CD4-positive, alpha-beta T cell (primary cell): ENCODE results near the gene SENP6. TPM values are rescaled to one million over a fixed set of nuclear protein-coding genes. Genes with fewer than 3 reads are reported as not detected.
A peak's percentile ranks its signal among the peaks of the same experiment; 100 is the strongest.

Experiments
- ATAC-seq: fragments of 200-7000 bp; cut with Tn5 transposase; one replicate; pipeline ENCODE4 v1.10.0; 2022; ENCODE audit warnings: mild to moderate bottlenecking; ENCODE audit not compliant: poor library complexity
- CTCF ChIA-PET: fragments of 350-600 bp; sonication (Branson Sonifier 250); formaldehyde crosslinking; loops from one replicate; lab custom pipeline; 2021; ENCODE audit warnings: antibody characterized with exemption, inconsistent platforms; lab: Charles Lee
- POLR2A ChIA-PET: fragments of 350-600 bp; sonication (Branson Sonifier 250); formaldehyde crosslinking; loops from one replicate; lab custom pipeline; 2021; ENCODE audit warnings: antibody characterized with exemption, inconsistent platforms; lab: Charles Lee
- DNase-seq, 14 experiments: peaks; one replicate each; pipeline ENCODE4 v3.0.0-alpha.2; 2013 to 2020; ENCODE audit warnings: mixed read lengths in 2 of 14
- H3K27ac ChIP-seq, 2 donors: one replicate each; pipeline versions ENCODE4 v1.5.1 to v1.7.0; 2013; ENCODE audit warnings: low read length in 2 of 2, low read depth in 1 of 2, mild to moderate bottlenecking in 1 of 2
- H3K27me3 ChIP-seq, 2 experiments: 1 replicate in 1 of 2; 2 replicates in 1 of 2; pipeline versions ENCODE4 v1.6.1 to v1.7.0; 2013; ENCODE audit warnings: low read length in 2 of 2, control low read depth in 1 of 2, mild to moderate bottlenecking in 1 of 2, moderate library complexity in 1 of 2; ENCODE audit not compliant: insufficient read depth in 2 of 2, control insufficient read depth in 1 of 2
- H3K36me3 ChIP-seq: one replicate; pipeline ENCODE4 v1.6.1; 2013; ENCODE audit warnings: low read length, control low read depth; ENCODE audit not compliant: insufficient read depth
- H3K4me1 ChIP-seq: one replicate; pipeline ENCODE4 v1.6.1; 2013; ENCODE audit warnings: low read length, control low read depth; ENCODE audit not compliant: insufficient read depth
- H3K4me3 ChIP-seq: one replicate; pipeline ENCODE4 v1.5.1; 2013; ENCODE audit warnings: mild to moderate bottlenecking, low read length, moderate library complexity
- H3K9me3 ChIP-seq, 2 experiments: 1 replicate in 1 of 2; 2 replicates in 1 of 2; pipeline versions ENCODE4 v1.6.1 to v1.7.0; 2013; ENCODE audit warnings: low read length in 2 of 2, mild to moderate bottlenecking in 2 of 2, control low read depth in 1 of 2, moderate library complexity in 1 of 2; ENCODE audit not compliant: control insufficient read depth in 1 of 2, insufficient read depth in 1 of 2
- H3K27ac Mint-ChIP-seq: one replicate; pipeline ENCODE4 v1.8.0; 2020; ENCODE audit warnings: mixed read lengths
- H3K27me3 Mint-ChIP-seq: one replicate; pipeline ENCODE4 v1.8.0; 2021; ENCODE audit warnings: mixed read lengths
- H3K36me3 Mint-ChIP-seq: one replicate; pipeline ENCODE4 v1.8.0; 2021; ENCODE audit warnings: low read depth, mixed read lengths
- H3K4me1 Mint-ChIP-seq: one replicate; pipeline ENCODE4 v1.8.0; 2021; ENCODE audit warnings: low read depth, mixed read lengths
- H3K4me3 Mint-ChIP-seq: one replicate; pipeline ENCODE4 v1.8.0; 2020; ENCODE audit warnings: mild to moderate bottlenecking, mixed read lengths
- H3K9me3 Mint-ChIP-seq: one replicate; pipeline ENCODE4 v1.8.0; 2020; ENCODE audit warnings: mixed read lengths
- CTCF ChIP-seq: fragments of 200-600 bp; IDR thresholded peaks from one replicate; pipeline ENCODE4 v1.8.0; 2022; ENCODE audit warnings: antibody characterized with exemption, mild to moderate bottlenecking
- intact Hi-C, 2 experiments: fragments of 100-400 bp; cut with DNase I in 1 of 2; cut with micrococcal nuclease in 1 of 2; formaldehyde crosslinking; loops; one replicate each; pipeline versions ENCODE4 v1.15.1 to v1.9.0; 2023 to 2025; cut with DNase I, micrococcal nuclease
- polyA plus RNA-seq, 2 donors: library from polyadenylated mRNA; unstranded; fragments of 120-200 nt; gene quantifications; one replicate each; pipeline ENCODE4 v1.2.1, GENCODE V29; 2013
- total RNA-seq, 174 experiments: library from RNA in 2 of 174; stranded (reverse) in 2 of 174; gene quantifications; one replicate each; pipeline ENCODE4 v1.2.3 and lab custom pipeline; 2021 to 2026

The SENP6 gene
- total RNA-seq (10 to 100 TPM; 82.0 to 94.8 TPM), total RNA-seq (lab: John Stamatoyannopoulos, UW) (116 to 251 (median 202) reads per million in 172 experiments)
- 81.8 TPM for polyA plus RNA-seq (2013, experiment 1 of 2)
- 98.4 TPM for polyA plus RNA-seq (2013, experiment 2 of 2)

- Mint-ChIP-seq H3K36me3 (peaks cover 17% of the 10 kb centered on the region), H3K4me3 (peak within 1 kb of the TSS; percentile 96), H3K27me3 (no peaks in the 10 kb centered on the region), H3K4me1 (peaks cover 73% of the 10 kb centered on the region), H3K27ac (peak within 1 kb of the TSS; percentile 99), H3K9me3 (no peaks in the 10 kb centered on the region)
- ATAC-seq (peak; percentile 72), DNase-seq (peak; percentile 51 to 91 (median 69))
- ChIA-PET POLR2A (interaction anchor here (0.7 to 4.4 kb wide), 15 partner anchors 9 to 1948 kb away, joined by 3 to 32 read pairs (median 5); partner anchors contain the start of genes COX7A2, SLC17A5 and TMEM30A), CTCF (interaction anchor here (1.8 kb wide), 1 partner anchor 12 kb away, joined by 4 read pairs; no protein-coding TSS in a partner anchor)
- TF ChIP-seq CTCF, result no peak
- Histone ChIP-seq H3K27me3 (no peaks in the 10 kb centered on the region), H3K27ac (peak within 1 kb of the TSS; percentile 92 to 96), H3K4me3 (peak within 1 kb of the TSS; percentile 73), H3K36me3 (peaks cover 4% of the 10 kb centered on the region), H3K9me3 (no peaks in the 10 kb centered on the region), H3K4me1 (peaks cover 36% of the 10 kb centered on the region)
- intact Hi-C loops, result loop anchor here in 1 of 2 experiments (5.0 kb wide), 3 partner anchors 319 to 1949 kb away; partner anchors contain the start of genes COX7A2, SLC17A5 and TMEM30A
These were observed at the start of gene SENP6 for GRCh38 chr6:75601304-75602245. SENP6 (plus strand) TSS chr6:75601880; CDS start chr6:75602525, 645 bp downstream.

GRCh38 chr6:75556240-75556639 is 45.4 kb upstream of the SENP6 start:
- H3K4me3 ChIP-seq, result no peak overlapping the region
- no peaks in the 10 kb centered on the region for H3K27me3 ChIP-seq
- H3K27ac Mint-ChIP-seq, result no peak overlapping the region
- ChIA-PET CTCF (no interaction called here), POLR2A (no interaction called here)
- H3K9me3 ChIP-seq, result no peaks in the 10 kb centered on the region
- H3K36me3 Mint-ChIP-seq, result no peaks in the 10 kb centered on the region
- H3K36me3 ChIP-seq, result no peaks in the 10 kb centered on the region
- no peak overlapping the region for H3K4me3 Mint-ChIP-seq
- intact Hi-C loops, result no loop called here
- H3K4me1 Mint-ChIP-seq, result no peaks in the 10 kb centered on the region
- H3K4me1 ChIP-seq, result no peaks in the 10 kb centered on the region
- no peak overlapping the region for H3K27ac ChIP-seq
- TF ChIP-seq CTCF, result no peak
- ATAC-seq (no peak), DNase-seq (no peak)
- peaks cover under 1% of the 10 kb centered on the region for H3K9me3 Mint-ChIP-seq
- H3K27me3 Mint-ChIP-seq, result peaks cover 14% of the 10 kb centered on the region

GRCh38 chr6:75557068-75557467 is 44.6 kb upstream of the SENP6 start:
- CTCF ChIA-PET, result no interaction called here
- Histone ChIP-seq H3K27ac (no peak overlapping the region), H3K4me3 (no peak overlapping the region), H3K9me3 (no peaks in the 10 kb centered on the region), H3K36me3 (no peaks in the 10 kb centered on the region), H3K27me3 (peaks cover 0 to 2% of the 10 kb centered on the region in 2 experiments), H3K4me1 (no peaks in the 10 kb centered on the region)
- TF ChIP-seq CTCF, result no peak
- H3K4me3 Mint-ChIP-seq, result no peak overlapping the region
- POLR2A ChIA-PET, result no interaction called here
- ATAC-seq (no peak), DNase-seq (no peak)
- no peaks in the 10 kb centered on the region for H3K4me1 Mint-ChIP-seq
- H3K9me3 Mint-ChIP-seq, result peaks cover 3% of the 10 kb centered on the region
- peaks cover 18% of the 10 kb centered on the region for H3K27me3 Mint-ChIP-seq
- intact Hi-C loops, result no loop called here
- no peak overlapping the region for H3K27ac Mint-ChIP-seq
- no peaks in the 10 kb centered on the region for H3K36me3 Mint-ChIP-seq
